ENCODE results near the gene GPR39. TPM values are rescaled to one million over a fixed set of nuclear protein-coding genes. Genes with fewer than 3 reads are reported as not detected.

Gene GPR39
- total RNA-seq, 1 experiment from 2014 or later, result 20.9 TPM

DNA sequence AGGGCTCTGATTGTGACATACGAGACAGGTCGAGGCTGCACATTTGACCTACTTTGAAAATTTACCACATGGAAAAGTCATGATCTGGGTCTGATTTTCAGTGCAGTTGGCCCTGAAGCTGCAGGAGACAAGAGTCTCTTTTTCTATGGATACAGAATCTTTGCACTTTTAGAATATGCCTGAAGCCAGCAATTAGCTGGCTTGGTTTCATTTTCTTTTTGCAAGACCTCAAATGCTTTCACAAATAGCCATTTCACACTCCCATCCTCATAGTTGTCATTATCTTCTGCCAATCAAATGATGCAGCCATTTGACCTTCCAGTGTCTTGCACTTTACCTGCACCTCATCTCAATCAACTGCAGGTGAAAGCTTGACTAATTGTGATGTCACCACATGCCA lies 59.0 kb downstream of the GPR39 start:
- Histone ChIP-seq H3K79me2 (ENCODE audit: low read depth) (peaks cover 36% of the 10 kb centered on the region), H3K4me2 (no peak overlapping the region), H3K27me3 (ENCODE audit: insufficient read depth, low read depth) (no peaks in the 10 kb centered on the region), H3K27ac (no peak overlapping the region), H3K4me3 (no peak overlapping the region), H3K9me3 (ENCODE audit: insufficient read depth, low read depth) (0 out of 2 replicates have a peak, but pooled peaks cover 21% of the 10 kb centered on the region), H3K4me1 (replicated peaks; ENCODE audit: insufficient read depth) (no peaks in the 10 kb centered on the region), H4K20me1 (ENCODE audit: insufficient read depth) (no peaks in the 10 kb centered on the region), H3K36me3 (ENCODE audit: low read depth) (peaks cover 30% of the 10 kb centered on the region), H3F3A (ENCODE audit: insufficient read depth, low read depth) (no peaks in the 10 kb centered on the region), H2AFZ (no peak overlapping the region), H3K9me2 (ENCODE audit: insufficient read depth) (no peaks in the 10 kb centered on the region)
- ChIA-PET POLR2A (ENCODE audit: unreplicated experiment) (no interaction called here), CTCF (no interaction called here)
- TF ChIP-seq EZH2 (IDR thresholded peaks at IDR 0.05; ENCODE audit: low read depth), result no peak
- TF ChIP-seq, protein P1, sequence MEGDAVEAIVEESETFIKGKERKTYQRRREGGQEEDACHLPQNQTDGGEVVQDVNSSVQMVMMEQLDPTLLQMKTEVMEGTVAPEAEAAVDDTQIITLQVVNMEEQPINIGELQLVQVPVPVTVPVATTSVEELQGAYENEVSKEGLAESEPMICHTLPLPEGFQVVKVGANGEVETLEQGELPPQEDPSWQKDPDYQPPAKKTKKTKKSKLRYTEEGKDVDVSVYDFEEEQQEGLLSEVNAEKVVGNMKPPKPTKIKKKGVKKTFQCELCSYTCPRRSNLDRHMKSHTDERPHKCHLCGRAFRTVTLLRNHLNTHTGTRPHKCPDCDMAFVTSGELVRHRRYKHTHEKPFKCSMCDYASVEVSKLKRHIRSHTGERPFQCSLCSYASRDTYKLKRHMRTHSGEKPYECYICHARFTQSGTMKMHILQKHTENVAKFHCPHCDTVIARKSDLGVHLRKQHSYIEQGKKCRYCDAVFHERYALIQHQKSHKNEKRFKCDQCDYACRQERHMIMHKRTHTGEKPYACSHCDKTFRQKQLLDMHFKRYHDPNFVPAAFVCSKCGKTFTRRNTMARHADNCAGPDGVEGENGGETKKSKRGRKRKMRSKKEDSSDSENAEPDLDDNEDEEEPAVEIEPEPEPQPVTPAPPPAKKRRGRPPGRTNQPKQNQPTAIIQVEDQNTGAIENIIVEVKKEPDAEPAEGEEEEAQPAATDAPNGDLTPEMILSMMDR (conservative IDR thresholded peaks at IDR 0.05), result no peak
- DNase-seq, result no peak
- intact Hi-C loops (cut with micrococcal nuclease; ENCODE audit: unreplicated experiment), result loop anchor here (2.0 kb wide), 1 partner anchor 45 kb away; no protein-coding TSS in a partner anchor
- no TSS peak for BruUV-seq (replicated peaks)

DNA sequence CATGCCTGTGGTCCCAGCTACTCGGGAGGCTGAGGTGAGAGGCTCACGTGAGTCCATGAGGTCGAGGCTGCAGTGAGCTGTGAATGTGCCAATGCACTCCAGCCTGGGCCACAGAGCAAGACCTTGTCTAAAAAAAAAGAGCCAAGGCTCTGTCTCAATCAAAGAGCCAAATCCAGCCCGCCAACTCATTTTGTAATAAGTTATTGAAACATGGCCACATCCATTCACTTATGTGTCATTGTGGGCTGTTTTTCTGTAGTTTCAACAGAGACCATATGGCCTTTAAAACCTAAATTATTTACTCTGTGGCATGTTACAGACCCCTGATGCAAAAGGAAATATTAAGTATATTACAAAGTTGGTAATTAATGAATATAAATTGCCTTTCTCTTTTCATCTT lies 60.8 kb downstream of the GPR39 start:
- peaks cover 47% of the 10 kb centered on the region for H3K79me2 ChIP-seq (ENCODE audit: low read depth)
- no peaks in the 10 kb centered on the region for H3K9me2 ChIP-seq (ENCODE audit: insufficient read depth)
- no peak overlapping the region for H3K4me3 ChIP-seq
- intact Hi-C loops (cut with micrococcal nuclease; ENCODE audit: unreplicated experiment), result no loop called here
- ChIA-PET CTCF (no interaction called here), POLR2A (ENCODE audit: unreplicated experiment) (no interaction called here)
- TF ChIP-seq, protein P1 (conservative IDR thresholded peaks at IDR 0.05), result no peak
- no peak for TF ChIP-seq EZH2 (IDR thresholded peaks at IDR 0.05; ENCODE audit: low read depth)
- 0 out of 2 replicates have a peak, but pooled peaks cover 16% of the 10 kb centered on the region for H3K9me3 ChIP-seq (ENCODE audit: insufficient read depth, low read depth)
- no peaks in the 10 kb centered on the region for H3K4me1 ChIP-seq (replicated peaks; ENCODE audit: insufficient read depth)
- H3K27ac ChIP-seq, result no peak overlapping the region
- peaks cover 26% of the 10 kb centered on the region for H3K36me3 ChIP-seq (ENCODE audit: low read depth)
- no peak for DNase-seq
- BruUV-seq (replicated peaks), result no TSS peak
- H2AFZ ChIP-seq, result no peak overlapping the region
- no peaks in the 10 kb centered on the region for H4K20me1 ChIP-seq (ENCODE audit: insufficient read depth)
- no peak overlapping the region for H3K4me2 ChIP-seq
- no peaks in the 10 kb centered on the region for H3F3A ChIP-seq (ENCODE audit: insufficient read depth, low read depth)
- H3K27me3 ChIP-seq (ENCODE audit: insufficient read depth, low read depth), result no peaks in the 10 kb centered on the region

- no peak for DNase-seq
- Histone ChIP-seq H3K4me2 (no peak overlapping the region), H3K27ac (no peak overlapping the region), H4K20me1 (ENCODE audit: insufficient read depth) (no peaks in the 10 kb centered on the region), H3F3A (ENCODE audit: insufficient read depth, low read depth) (no peaks in the 10 kb centered on the region), H3K4me1 (replicated peaks; ENCODE audit: insufficient read depth) (no peaks in the 10 kb centered on the region), H3K9me3 (ENCODE audit: insufficient read depth, low read depth) (0 out of 2 replicates have a peak, but pooled peaks cover 14% of the 10 kb centered on the region), H3K9me2 (ENCODE audit: insufficient read depth) (no peaks in the 10 kb centered on the region), H3K79me2 (ENCODE audit: low read depth) (peaks cover 51% of the 10 kb centered on the region), H3K36me3 (ENCODE audit: low read depth) (peaks cover 21% of the 10 kb centered on the region), H3K27me3 (ENCODE audit: insufficient read depth, low read depth) (no peaks in the 10 kb centered on the region), H3K4me3 (no peak overlapping the region), H2AFZ (no peak overlapping the region)
- POLR2A ChIA-PET (ENCODE audit: unreplicated experiment), result no interaction called here
- CTCF ChIA-PET, result no interaction called here
- no TSS peak for BruUV-seq (replicated peaks)
- TF ChIP-seq, protein P1 (conservative IDR thresholded peaks at IDR 0.05), result no peak
- TF ChIP-seq EZH2 (IDR thresholded peaks at IDR 0.05; ENCODE audit: low read depth), result no peak
- intact Hi-C loops (cut with micrococcal nuclease; ENCODE audit: unreplicated experiment), result no loop called here
These were observed 61.4 kb downstream of the GPR39 start for GRCh38 chr2:132477962-132478361.
